Hypothalamus (tissue), 51 donors: ENCODE measurements around the gene HIVEP3.
A peak's percentile ranks its signal among the peaks of the same experiment; 100 is the strongest.

Experiments
- DNase-seq, 51 donors: peaks; one replicate each; lab custom pipeline; 2025; lab: John Stamatoyannopoulos, UW

HIVEP3 gene

GRCh38 chr1:41627491-41628280 is 291.0 kb downstream of the HIVEP3 start:
- no peak for DNase-seq

GRCh38 chr1:41626616-41627375 is 291.9 kb downstream of the HIVEP3 start:
- no peak for DNase-seq

GRCh38 chr1:41626146-41626545 is 292.6 kb downstream of the HIVEP3 start:
- peak in 1 of 51 donors; percentile 18 for DNase-seq

GRCh38 chr1:41623736-41624135 is 295.0 kb downstream of the HIVEP3 start:
- DNase-seq, result no peak

- peak in 1 of 51 donors; percentile 17 for DNase-seq
These were observed 295.6 kb downstream of the HIVEP3 start for GRCh38 chr1:41622859-41623732.

- no peak for DNase-seq
These were observed 296.3 kb downstream of the HIVEP3 start for GRCh38 chr1:41622402-41622801.

- no peak for DNase-seq
These were observed 296.9 kb downstream of the HIVEP3 start for GRCh38 chr1:41621791-41622190.

GRCh38 chr1:41621256-41621655 is 297.5 kb downstream of the HIVEP3 start:
- DNase-seq, result no peak

GRCh38 chr1:41620365-41621169 is 298.2 kb downstream of the HIVEP3 start:
- DNase-seq, result no peak

- DNase-seq, result no peak
These were observed 299.0 kb downstream of the HIVEP3 start for GRCh38 chr1:41619511-41620364.

- DNase-seq, result no peak
These were observed 299.9 kb downstream of the HIVEP3 start for GRCh38 chr1:41618871-41619270.

- DNase-seq, result peak in 50 of 51 donors; percentile 32 to 97 (median 85)
These were observed 300.5 kb downstream of the HIVEP3 start for GRCh38 chr1:41618066-41618825.

- DNase-seq, result no peak
These were observed 301.4 kb downstream of the HIVEP3 start for GRCh38 chr1:41617336-41617735.

GRCh38 chr1:41616563-41616962 is 302.2 kb downstream of the HIVEP3 start:
- DNase-seq, result no peak

GRCh38 chr1:41615981-41616380 is 302.7 kb downstream of the HIVEP3 start:
- DNase-seq, result no peak

- DNase-seq, result no peak
These were observed 303.4 kb downstream of the HIVEP3 start for GRCh38 chr1:41615316-41615715.

- no peak for DNase-seq
These were observed 303.9 kb downstream of the HIVEP3 start for GRCh38 chr1:41614818-41615217.
